Tibial artery (tissue), 4 donors: ENCODE measurements around the gene NEB.

Experiments
- DNase-seq, 2 donors: peaks; one replicate each; pipeline ENCODE4 v3.0.0-alpha.2; 2019
- H3K27ac ChIP-seq, 2 donors: fragments of 200-600 bp; sonication (generic) in 1 of 2; 1 replicate in 1 of 2; 2 replicates in 1 of 2; pipeline ENCODE4 v1.5.1; 2018 to 2019; ENCODE audit warnings: mild to moderate bottlenecking in 1 of 2
- H3K27me3 ChIP-seq, 2 donors: fragments of 200-600 bp; sonication (generic) in 1 of 2; one replicate each; pipeline versions ENCODE4 v1.5.1 to v1.6.0; 2016 to 2019
- H3K36me3 ChIP-seq, 3 donors: fragments of 200-600 bp; sonication (generic) in 2 of 3; one replicate each; pipeline ENCODE4 v1.5.1; 2016 to 2019; ENCODE audit warnings: mild to moderate bottlenecking in 2 of 3
- H3K4me1 ChIP-seq, 4 donors: fragments of 200-600 bp; sonication (generic) in 2 of 4; 1 replicate in 3 of 4; 2 replicates in 1 of 4; pipeline ENCODE4 v1.5.1; 2016 to 2019
- H3K4me3 ChIP-seq, 2 donors: fragments of 200-600 bp; sonication (generic) in 1 of 2; 1 replicate in 1 of 2; 2 replicates in 1 of 2; pipeline ENCODE4 v1.5.1; 2018 to 2019; ENCODE audit warnings: mild to moderate bottlenecking in 2 of 2
- H3K9me3 ChIP-seq, 3 donors: fragments of 200-600 bp; sonication (generic) in 1 of 3; one replicate each; pipeline ENCODE4 v1.5.1; 2016 to 2019
- intact Hi-C: fragments of 100-400 bp; cut with DNase I; formaldehyde crosslinking; loops from one replicate; pipeline ENCODE4 v1.15.0; 2023; ENCODE audit warnings: low total_unique reads
- TF ChIP-seq, protein P1 (sequence below), 2 experiments: fragments of 200-600 bp in 1 of 2; fragments of 450-650 bp in 1 of 2; IDR thresholded peaks; one replicate each; pipeline ENCODE4 v1.5.1; 2017 to 2019; ENCODE audit warnings: antibody characterized with exemption in 2 of 2, mild to moderate bottlenecking in 1 of 2, moderate library complexity in 1 of 2

Gene NEB

DNA sequence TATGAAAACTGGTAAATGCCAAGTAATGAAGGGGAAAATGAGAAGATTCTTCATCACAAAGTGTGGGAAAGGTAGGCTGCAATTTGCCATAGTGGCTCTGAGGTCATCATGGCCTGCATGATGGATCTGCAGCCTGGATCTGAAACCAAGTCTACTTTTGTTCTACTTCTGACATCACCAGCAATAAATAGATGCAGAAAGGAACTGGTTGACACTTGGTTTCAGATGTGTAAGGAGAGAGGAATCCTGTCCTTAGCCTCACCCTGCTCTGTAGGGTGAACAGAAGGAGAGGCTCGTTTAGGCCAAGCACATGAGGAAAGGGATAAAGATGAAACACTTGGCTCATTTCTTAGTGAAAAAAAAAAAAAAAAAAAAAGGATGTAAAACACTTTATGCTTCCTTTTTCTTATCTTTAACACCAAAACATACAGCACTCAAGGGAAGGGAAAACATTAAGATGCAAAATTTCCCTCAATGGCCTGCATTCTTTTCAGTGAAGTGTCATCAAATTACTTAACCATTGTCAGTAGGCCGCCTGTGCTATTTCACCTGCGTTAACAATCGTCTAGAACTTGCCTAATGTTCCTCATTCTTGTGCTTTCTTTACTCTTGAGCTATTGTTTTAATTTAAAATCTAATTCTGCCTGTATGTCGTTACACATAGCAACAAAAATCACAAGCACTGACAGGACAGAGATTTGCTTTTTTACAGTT, 3.9 kb downstream of the NEB start:
- H3K4me1 ChIP-seq = no peaks in the 10 kb centered on the region
- H3K4me3 ChIP-seq = no peak overlapping the region
- H3K27me3 ChIP-seq = no peaks in the 10 kb centered on the region
- intact Hi-C loops = loop anchor here (5.0 kb wide), 1 partner anchor 1237 kb away; no protein-coding TSS in a partner anchor
- H3K36me3 ChIP-seq = no peaks in the 10 kb centered on the region
- DNase-seq = no peak
- TF ChIP-seq, protein P1, sequence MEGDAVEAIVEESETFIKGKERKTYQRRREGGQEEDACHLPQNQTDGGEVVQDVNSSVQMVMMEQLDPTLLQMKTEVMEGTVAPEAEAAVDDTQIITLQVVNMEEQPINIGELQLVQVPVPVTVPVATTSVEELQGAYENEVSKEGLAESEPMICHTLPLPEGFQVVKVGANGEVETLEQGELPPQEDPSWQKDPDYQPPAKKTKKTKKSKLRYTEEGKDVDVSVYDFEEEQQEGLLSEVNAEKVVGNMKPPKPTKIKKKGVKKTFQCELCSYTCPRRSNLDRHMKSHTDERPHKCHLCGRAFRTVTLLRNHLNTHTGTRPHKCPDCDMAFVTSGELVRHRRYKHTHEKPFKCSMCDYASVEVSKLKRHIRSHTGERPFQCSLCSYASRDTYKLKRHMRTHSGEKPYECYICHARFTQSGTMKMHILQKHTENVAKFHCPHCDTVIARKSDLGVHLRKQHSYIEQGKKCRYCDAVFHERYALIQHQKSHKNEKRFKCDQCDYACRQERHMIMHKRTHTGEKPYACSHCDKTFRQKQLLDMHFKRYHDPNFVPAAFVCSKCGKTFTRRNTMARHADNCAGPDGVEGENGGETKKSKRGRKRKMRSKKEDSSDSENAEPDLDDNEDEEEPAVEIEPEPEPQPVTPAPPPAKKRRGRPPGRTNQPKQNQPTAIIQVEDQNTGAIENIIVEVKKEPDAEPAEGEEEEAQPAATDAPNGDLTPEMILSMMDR (IDR thresholded peaks at IDR 0.05) = no peak
- no peaks in the 10 kb centered on the region for H3K9me3 ChIP-seq
- H3K27ac ChIP-seq = no peak overlapping the region

- intact Hi-C loops = loop anchor here (5.0 kb wide), 1 partner anchor 1237 kb away; no protein-coding TSS in a partner anchor
- TF ChIP-seq, protein P1 (IDR thresholded peaks at IDR 0.05) = no peak
Measured at GRCh38 chr2:151729837-151730236, 4.4 kb downstream of the NEB start.

GRCh38 chr2:151729415-151729811, 4.9 kb downstream of the NEB start:
- no peak overlapping the region for H3K27ac ChIP-seq
- TF ChIP-seq, protein P1 (IDR thresholded peaks at IDR 0.05) = no peak
- no peak for DNase-seq
- no peaks in the 10 kb centered on the region for H3K36me3 ChIP-seq
- no peaks in the 10 kb centered on the region for H3K9me3 ChIP-seq
- intact Hi-C loops = no loop called here
- H3K4me1 ChIP-seq = no peaks in the 10 kb centered on the region
- no peaks in the 10 kb centered on the region for H3K27me3 ChIP-seq
- H3K4me3 ChIP-seq = no peak overlapping the region

More at GRCh38 chr2:151729837-151730236, 4.4 kb downstream of the NEB start:
- Histone ChIP-seq H3K4me3 (no peak overlapping the region), H3K27ac (no peak overlapping the region), H3K4me1 (no peaks in the 10 kb centered on the region), H3K36me3 (no peaks in the 10 kb centered on the region), H3K9me3 (no peaks in the 10 kb centered on the region), H3K27me3 (no peaks in the 10 kb centered on the region)
- DNase-seq = no peak

- Histone ChIP-seq H3K4me3 (no peak overlapping the region), H3K4me1 (no peaks in the 10 kb centered on the region), H3K27ac (no peak overlapping the region), H3K9me3 (no peaks in the 10 kb centered on the region), H3K27me3 (no peaks in the 10 kb centered on the region), H3K36me3 (no peaks in the 10 kb centered on the region)
- TF ChIP-seq, protein P1 (IDR thresholded peaks at IDR 0.05) = no peak
- DNase-seq = no peak
- intact Hi-C loops = no loop called here
Measured at GRCh38 chr2:151728804-151729414, 5.4 kb downstream of the NEB start.

DNA sequence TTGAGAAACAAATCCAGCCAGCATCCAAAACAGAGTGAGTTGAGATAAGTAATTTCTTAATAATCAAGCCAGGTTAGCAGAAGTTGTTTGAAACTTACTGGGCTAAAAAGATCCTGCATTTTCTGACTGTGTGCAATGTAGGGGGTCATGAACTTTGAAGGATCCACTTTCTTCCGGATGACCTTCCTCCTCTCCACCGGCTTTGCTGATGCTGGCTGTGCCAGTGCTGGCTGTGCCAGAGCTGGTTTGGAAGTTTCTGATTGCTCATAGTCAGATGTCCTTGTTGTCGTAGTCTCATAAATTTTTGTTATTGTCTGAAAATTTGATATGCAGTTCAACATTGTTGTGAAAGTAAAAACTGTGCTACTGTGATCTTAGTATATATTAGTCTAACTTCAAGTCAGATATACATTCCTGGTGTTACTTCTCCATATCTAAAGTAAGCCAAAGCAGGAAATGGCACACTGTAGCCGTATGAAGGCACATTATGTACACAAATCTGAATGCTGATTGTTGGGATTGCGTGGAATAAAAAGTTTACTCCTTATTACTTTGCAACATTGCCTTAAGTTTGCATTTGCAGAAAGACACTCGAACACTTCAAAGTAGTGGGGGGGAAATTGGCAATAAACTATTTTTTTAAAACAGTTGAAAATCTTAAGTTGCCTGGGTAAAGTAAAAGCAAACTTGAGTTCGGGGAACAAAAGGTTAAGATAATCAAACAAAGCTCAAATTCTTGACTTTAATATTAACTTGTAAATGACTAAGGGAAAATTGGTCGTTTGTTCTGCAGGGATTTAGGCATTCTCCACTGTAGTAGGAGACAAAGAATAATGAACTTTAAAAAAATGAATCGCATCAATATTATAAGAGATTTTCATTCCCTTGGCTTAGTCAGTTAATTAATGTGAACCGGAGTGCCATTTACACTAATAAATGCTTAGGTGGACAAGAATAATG, 6.4 kb downstream of the NEB start:
- Histone ChIP-seq H3K36me3 (no peaks in the 10 kb centered on the region), H3K4me1 (no peaks in the 10 kb centered on the region), H3K4me3 (no peak overlapping the region), H3K27ac (no peak overlapping the region), H3K9me3 (no peaks in the 10 kb centered on the region), H3K27me3 (no peaks in the 10 kb centered on the region)
- intact Hi-C loops = no loop called here
- TF ChIP-seq, protein P1 (IDR thresholded peaks at IDR 0.05) = no peak
- no peak for DNase-seq
